Uterus (tissue), 2 donors: ENCODE measurements around the gene MSRB2.

ENCODE experiments used
- POLR2A ChIP-seq, 2 donors: fragments of 450-650 bp; IDR thresholded peaks; one replicate each; pipeline ENCODE4 v1.6.1; 2016; ENCODE audit warnings: antibody characterized with exemption in 2 of 2, mild to moderate bottlenecking in 1 of 2, moderate library complexity in 1 of 2
- TF ChIP-seq, protein P1 (sequence below), 4 experiments: fragments of 200-600 bp in 2 of 4; fragments of 450-650 bp in 2 of 4; sonication (generic) in 2 of 4; IDR thresholded peaks; one replicate each; pipeline ENCODE4 v1.5.1; 2016 to 2019; ENCODE audit warnings: antibody characterized with exemption in 4 of 4, mild to moderate bottlenecking in 2 of 4, moderate library complexity in 1 of 4

- TF ChIP-seq POLR2A (IDR thresholded peaks at IDR 0.05): no peak
- TF ChIP-seq, protein P1, sequence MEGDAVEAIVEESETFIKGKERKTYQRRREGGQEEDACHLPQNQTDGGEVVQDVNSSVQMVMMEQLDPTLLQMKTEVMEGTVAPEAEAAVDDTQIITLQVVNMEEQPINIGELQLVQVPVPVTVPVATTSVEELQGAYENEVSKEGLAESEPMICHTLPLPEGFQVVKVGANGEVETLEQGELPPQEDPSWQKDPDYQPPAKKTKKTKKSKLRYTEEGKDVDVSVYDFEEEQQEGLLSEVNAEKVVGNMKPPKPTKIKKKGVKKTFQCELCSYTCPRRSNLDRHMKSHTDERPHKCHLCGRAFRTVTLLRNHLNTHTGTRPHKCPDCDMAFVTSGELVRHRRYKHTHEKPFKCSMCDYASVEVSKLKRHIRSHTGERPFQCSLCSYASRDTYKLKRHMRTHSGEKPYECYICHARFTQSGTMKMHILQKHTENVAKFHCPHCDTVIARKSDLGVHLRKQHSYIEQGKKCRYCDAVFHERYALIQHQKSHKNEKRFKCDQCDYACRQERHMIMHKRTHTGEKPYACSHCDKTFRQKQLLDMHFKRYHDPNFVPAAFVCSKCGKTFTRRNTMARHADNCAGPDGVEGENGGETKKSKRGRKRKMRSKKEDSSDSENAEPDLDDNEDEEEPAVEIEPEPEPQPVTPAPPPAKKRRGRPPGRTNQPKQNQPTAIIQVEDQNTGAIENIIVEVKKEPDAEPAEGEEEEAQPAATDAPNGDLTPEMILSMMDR (IDR thresholded peaks at IDR 0.05): no peak
Measured at GRCh38 chr10:23094786-23095403, 484 bp upstream of the MSRB2 start.
